K562 (cell line): ENCODE results near the gene MPST. TPM values are rescaled to one million over a fixed set of nuclear protein-coding genes. Genes with fewer than 3 reads are reported as not detected.

ENCODE experiments used
- ATAC-seq: fragments of 200-7000 bp; cut with Tn5 transposase; 3 replicates; pipeline ENCODE4 v1.9.1; 2020; ENCODE audit warnings: moderate library complexity
- BruUV-seq: library from RNA; stranded (reverse); fragments of 400-500 nt; replicated peaks from 2 replicates; lab custom pipeline; 2021; lab: Mats Ljungman, UMichigan
- CTCF ChIA-PET: fragments of 300-600 bp; formaldehyde crosslinking; extraction: SDS; loops from one replicate; lab custom pipeline; 2021; ENCODE audit warnings: low intra/inter-chr PET ratio; lab: Yijun Ruan, JAX
- POLR2A ChIA-PET: fragments of 300-600, 350-650 bp; sonication (Branson Sonifier 250); formaldehyde crosslinking; extraction: SDS; loops from one replicate; lab custom pipeline; 2021; ENCODE audit warnings: antibody characterized with exemption, inconsistent platforms; lab: Yijun Ruan, JAX
- DNase-seq, 4 experiments: peaks; one replicate each; pipeline versions ENCODE4 v3.0.0 to v3.0.0-alpha.2; 2011 to 2018; ENCODE audit warnings: low spot score in 3 of 4, mixed read lengths in 3 of 4; ENCODE audit errors: extremely low read depth in 1 of 4
- FAIRE-seq: peaks from 2 replicates; lab custom pipeline; 2011; peaks lifted over from hg19 to GRCh38; lab: Jason Lieb, UNC
- H2AFZ ChIP-seq: 2 replicates; pipeline ENCODE4 v1.6.0; 2011; ENCODE audit warnings: low read depth, low read length, control low read depth, inconsistent platforms
- H3K27ac ChIP-seq: fragments of 200-600 bp; 3 replicates; pipeline ENCODE4 v1.8.0; 2011; ENCODE audit warnings: low read depth, mild to moderate bottlenecking, control low read depth, inconsistent platforms, low read length, moderate library complexity, mixed read lengths; ENCODE audit errors: extremely low read depth
- H3K27me3 ChIP-seq, 2 experiments: fragments of 300-600 bp in 1 of 2; 2 replicates in 1 of 2; 3 replicates in 1 of 2; pipeline versions ENCODE4 v1.6.0 to v1.8.0; 2011; ENCODE audit warnings: inconsistent platforms in 2 of 2, low read length in 2 of 2, mild to moderate bottlenecking in 1 of 2, mixed read lengths in 1 of 2, moderate library complexity in 1 of 2; ENCODE audit not compliant: control insufficient read depth in 2 of 2, insufficient read depth in 2 of 2
- H3K36me3 ChIP-seq: fragments of 300-600 bp; 3 replicates; pipeline ENCODE4 v1.8.0; 2011; ENCODE audit warnings: mild to moderate bottlenecking, low read length, inconsistent platforms; ENCODE audit not compliant: control insufficient read depth, insufficient read depth
- H3K4me1 ChIP-seq, 2 experiments: fragments of 200-600 bp in 1 of 2; replicated peaks in 1 of 2; 2 replicates in 1 of 2; 3 replicates in 1 of 2; pipeline versions ENCODE4 v1.5.1 to v1.8.0; 2011; ENCODE audit warnings: inconsistent platforms in 2 of 2, low read length in 2 of 2, mild to moderate bottlenecking in 1 of 2, mixed read lengths in 1 of 2, moderate library complexity in 1 of 2; ENCODE audit not compliant: control insufficient read depth in 2 of 2, insufficient read depth in 2 of 2
- H3K4me2 ChIP-seq: 2 replicates; pipeline ENCODE4 v1.6.1; 2011; ENCODE audit warnings: low read length, control low read depth, inconsistent platforms, mixed read lengths; ENCODE audit not compliant: insufficient read depth
- H3K4me3 ChIP-seq: fragments of 200-600 bp; sonication (generic), shearing (Covaris generic); 2 replicates; pipeline ENCODE4 v1.5.1; 2016; ENCODE audit warnings: control low read depth, inconsistent platforms
- H3K79me2 ChIP-seq: fragments of 200-600 bp; 3 replicates; pipeline ENCODE4 v1.8.0; 2011; ENCODE audit warnings: low read length, inconsistent platforms; ENCODE audit not compliant: control insufficient read depth, insufficient read depth
- H3K9ac ChIP-seq, 2 experiments: 2 replicates each; pipeline versions ENCODE4 v1.6.0 to v1.6.1; 2011; ENCODE audit warnings: low read depth in 2 of 2, low read length in 2 of 2, control low read depth in 1 of 2, inconsistent platforms in 1 of 2, mild to moderate bottlenecking in 1 of 2, mixed read lengths in 1 of 2; ENCODE audit not compliant: insufficient read depth in 1 of 2
- H3K9me1 ChIP-seq: one replicate; pipeline ENCODE4 v1.6.0; 2011; ENCODE audit warnings: inconsistent platforms, mild to moderate bottlenecking, low read length, moderate library complexity; ENCODE audit not compliant: control insufficient read depth, insufficient read depth
- H3K9me3 ChIP-seq: replicated peaks from 2 replicates; pipeline ENCODE4 v1.5.1; 2011; ENCODE audit warnings: low read depth, low read length, inconsistent platforms; ENCODE audit not compliant: control insufficient read depth, insufficient read depth
- H4K20me1 ChIP-seq: replicated peaks from 2 replicates; pipeline ENCODE4 v1.6.1; 2011; ENCODE audit warnings: low read length, inconsistent platforms, mixed read lengths; ENCODE audit not compliant: control insufficient read depth, insufficient read depth
- COPS2 ChIP-seq: fragments of 450-650 bp; conservative IDR thresholded peaks from 2 replicates; pipeline ENCODE4 v1.6.1; 2016; ENCODE audit warnings: mild to moderate bottlenecking, moderate library complexity
- NR2C1 ChIP-seq, 2 experiments: fragments of 450-650 bp; IDR thresholded peaks; 2 replicates each; pipeline ENCODE4 v1.6.1; 2017; ENCODE audit warnings: mild to moderate bottlenecking in 2 of 2, antibody characterized with exemption in 1 of 2, inconsistent platforms in 1 of 2, missing compliant biosample characterization in 1 of 2, missing genetic modification characterization in 1 of 2
- POLR2AphosphoS5 ChIP-seq: IDR thresholded peaks from 2 replicates; pipeline ENCODE4 v1.6.1; 2011; ENCODE audit warnings: mild to moderate bottlenecking, low read depth, low read length, moderate library complexity; ENCODE audit not compliant: control insufficient read depth, insufficient read depth
- POLR3G ChIP-seq: IDR thresholded peaks from 2 replicates; pipeline ENCODE4 v1.6.1; 2011; ENCODE audit not compliant: insufficient read length, insufficient replicate concordance; ENCODE audit errors: extremely low read depth
- RBM15 ChIP-seq: fragments of 200-400 bp; formaldehyde crosslinking; IDR thresholded peaks from 2 replicates; pipeline ENCODE4 v1.6.1; 2018; ENCODE audit warnings: mild to moderate bottlenecking, low read length, moderate library complexity; ENCODE audit not compliant: insufficient read depth
- SAFB ChIP-seq: fragments of 200-400 bp; formaldehyde crosslinking; IDR thresholded peaks from 2 replicates; pipeline ENCODE4 v1.6.1; 2017; ENCODE audit warnings: low read depth, low read length, borderline replicate concordance
- SMARCA4 ChIP-seq: fragments of 450-650 bp; IDR thresholded peaks from 2 replicates; pipeline ENCODE4 v1.6.1; 2016
- STAT6 ChIP-seq: sonication (generic); formaldehyde crosslinking; IDR thresholded peaks from 2 replicates; pipeline ENCODE4 v1.8.1; 2023; ENCODE audit warnings: mild to moderate bottlenecking, missing genetic modification reagents
- TBL1XR1 ChIP-seq, 2 experiments: IDR thresholded peaks; 2 replicates each; pipeline ENCODE4 v1.6.1; 2012; ENCODE audit warnings: improper control_type of control experiment in 2 of 2, low read length in 2 of 2, mild to moderate bottlenecking in 1 of 2
- WGBS: fragments of 100-300 bp; shearing (Covaris generic); methylation state at CpG from one replicate; pipeline ENCODE4 v1.1.6; 2016; ENCODE audit warnings: low coverage, mixed read lengths; ENCODE audit not compliant: insufficient coverage; ENCODE audit errors: missing lambda C conversion rate; 5-methylcytosine and 5-hydroxymethylcytosine counted together
- in situ Hi-C: fragments of 300-500 bp; cut with MboI; formaldehyde crosslinking; loops from 4 replicates; pipeline ENCODE4 v1.15.0; 2018; ENCODE audit warnings: inconsistent platforms, mixed read lengths
- intact Hi-C: fragments of 100-400 bp; cut with micrococcal nuclease; formaldehyde crosslinking; loops from 2 replicates; pipeline ENCODE4 v1.14.2; 2022
- polyA plus RNA-seq, 8 experiments: library from polyadenylated mRNA; depleted of rRNA in 4 of 8; stranded (reverse) in 5 of 8; unstranded in 3 of 8; fragments of >200 nt; fragmentation: Nextera tagmentation in 2 of 8; fragmentation: Illumina TruSeq in 1 of 8; extraction: Ambion mirVana in 2 of 8; extraction: Trizol in 1 of 8; gene quantifications; 2 replicates each; pipeline versions ENCODE4 v1.2.1 to v1.2.3, GENCODE V29; 2011 to 2014; ENCODE audit warnings: inconsistent platforms in 1 of 8, missing spikeins in 1 of 8
- total RNA-seq, 7 experiments: library from RNA; depleted of rRNA in 6 of 7; stranded (reverse); fragments of >200 nt in 6 of 7; fragmentation: Illumina TruSeq in 2 of 7; extraction: Trizol in 2 of 7; gene quantifications; 2 replicates each; pipeline versions ENCODE4 v1.2.1 to v1.2.3, GENCODE V29; 2011 to 2021; ENCODE audit warnings: low replicate concordance in 1 of 7
- TF ChIP-seq, protein P1 (sequence below), 2 experiments: fragments of 450-650 bp; IDR thresholded peaks; 2 replicates each; pipeline ENCODE4 v1.6.1; 2016
- TF ChIP-seq, protein P2 (sequence below): sonication (generic); formaldehyde crosslinking; IDR thresholded peaks from 2 replicates; pipeline ENCODE4 v1.8.0; 2022; ENCODE audit warnings: missing genetic modification reagents, mild to moderate bottlenecking, borderline replicate concordance
- TF ChIP-seq, protein P3 (sequence below), 2 experiments: fragments of 200-800 bp in 1 of 2; sonication (Bioruptor generic) in 1 of 2; sonication (generic) in 1 of 2; formaldehyde crosslinking in 1 of 2; IDR thresholded peaks in 1 of 2; conservative IDR thresholded peaks in 1 of 2; 2 replicates each; pipeline versions ENCODE4 v1.5.0 to v1.6.1; 2016 to 2020; ENCODE audit warnings: missing compliant biosample characterization in 1 of 2, missing genetic modification characterization in 1 of 2, missing genetic modification reagents in 1 of 2
- TF ChIP-seq, protein P4 (sequence below), 2 experiments: fragments of 450-650 bp; conservative IDR thresholded peaks; 2 replicates each; pipeline ENCODE4 v1.6.1; 2017; ENCODE audit warnings: mild to moderate bottlenecking in 2 of 2, moderate library complexity in 2 of 2

MPST gene
- total and polyA plus RNA-seq, 9 of the 15 experiments (the other 6 are each of a cell fraction or from before 2014, with no cell fraction given) = 0.65 to 104 (median 24.3) TPM

- Histone ChIP-seq H3K9me1 (no peaks in the 10 kb centered on the region), H3K4me1 (no peaks in the 10 kb centered on the region; a peak in 1 of 5 replicates), H3K9me3 (no peaks in the 10 kb centered on the region), H3K36me3 (no peaks in the 10 kb centered on the region), H3K4me2 (no peak overlapping the region), H3K27ac (no peak overlapping the region), H3K4me3 (no peak overlapping the region), H2AFZ (no peak overlapping the region), H3K27me3 (peaks cover 4 to 61% of the 10 kb centered on the region in 2 experiments; a peak in 4 of 5 replicates), H4K20me1 (no peaks in the 10 kb centered on the region; the same call in 1 of the 2 replicates), H3K9ac (no peak overlapping the region), H3K79me2 (no peaks in the 10 kb centered on the region)
- in situ Hi-C loops = no loop called here
- CTCF ChIA-PET = no interaction called here
- ATAC-seq (no peak), FAIRE-seq (no peak), DNase-seq (no peak)
- BruUV-seq = no TSS peak
- intact Hi-C loops = no loop called here
- WGBS = 0% methylated on average over 1 of the region's 9 CpGs
- POLR2A ChIA-PET = interaction anchor here (1.3 kb wide), 1 partner anchor 11 kb away, joined by 4 read pairs; no protein-coding TSS in a partner anchor
- TF ChIP-seq, protein P1, sequence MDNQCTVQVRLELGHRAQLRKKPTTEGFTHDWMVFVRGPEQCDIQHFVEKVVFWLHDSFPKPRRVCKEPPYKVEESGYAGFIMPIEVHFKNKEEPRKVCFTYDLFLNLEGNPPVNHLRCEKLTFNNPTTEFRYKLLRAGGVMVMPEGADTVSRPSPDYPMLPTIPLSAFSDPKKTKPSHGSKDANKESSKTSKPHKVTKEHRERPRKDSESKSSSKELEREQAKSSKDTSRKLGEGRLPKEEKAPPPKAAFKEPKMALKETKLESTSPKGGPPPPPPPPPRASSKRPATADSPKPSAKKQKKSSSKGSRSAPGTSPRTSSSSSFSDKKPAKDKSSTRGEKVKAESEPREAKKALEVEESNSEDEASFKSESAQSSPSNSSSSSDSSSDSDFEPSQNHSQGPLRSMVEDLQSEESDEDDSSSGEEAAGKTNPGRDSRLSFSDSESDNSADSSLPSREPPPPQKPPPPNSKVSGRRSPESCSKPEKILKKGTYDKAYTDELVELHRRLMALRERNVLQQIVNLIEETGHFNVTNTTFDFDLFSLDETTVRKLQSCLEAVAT (IDR thresholded peaks at IDR 0.05) = no peak
- TF ChIP-seq STAT6 (CRISPR knock-in tag) (no peak), POLR2AphosphoS5 (no peak), NR2C1 (IDR thresholded peaks at IDR 0.05) (no peak), NR2C1 (tag; IDR thresholded peaks at IDR 0.05) (no peak), SMARCA4 (no peak), RBM15 (no peak), SAFB (no peak), POLR3G (no peak), COPS2 (no peak), TBL1XR1 (IDR thresholded peaks at IDR 0.05; ENCODE audit: low read length in 2 of 2) (no peak)
- TF ChIP-seq, protein P2, sequence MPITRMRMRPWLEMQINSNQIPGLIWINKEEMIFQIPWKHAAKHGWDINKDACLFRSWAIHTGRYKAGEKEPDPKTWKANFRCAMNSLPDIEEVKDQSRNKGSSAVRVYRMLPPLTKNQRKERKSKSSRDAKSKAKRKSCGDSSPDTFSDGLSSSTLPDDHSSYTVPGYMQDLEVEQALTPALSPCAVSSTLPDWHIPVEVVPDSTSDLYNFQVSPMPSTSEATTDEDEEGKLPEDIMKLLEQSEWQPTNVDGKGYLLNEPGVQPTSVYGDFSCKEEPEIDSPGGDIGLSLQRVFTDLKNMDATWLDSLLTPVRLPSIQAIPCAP (CRISPR knock-in tag) = no peak
- TF ChIP-seq, protein P3, sequence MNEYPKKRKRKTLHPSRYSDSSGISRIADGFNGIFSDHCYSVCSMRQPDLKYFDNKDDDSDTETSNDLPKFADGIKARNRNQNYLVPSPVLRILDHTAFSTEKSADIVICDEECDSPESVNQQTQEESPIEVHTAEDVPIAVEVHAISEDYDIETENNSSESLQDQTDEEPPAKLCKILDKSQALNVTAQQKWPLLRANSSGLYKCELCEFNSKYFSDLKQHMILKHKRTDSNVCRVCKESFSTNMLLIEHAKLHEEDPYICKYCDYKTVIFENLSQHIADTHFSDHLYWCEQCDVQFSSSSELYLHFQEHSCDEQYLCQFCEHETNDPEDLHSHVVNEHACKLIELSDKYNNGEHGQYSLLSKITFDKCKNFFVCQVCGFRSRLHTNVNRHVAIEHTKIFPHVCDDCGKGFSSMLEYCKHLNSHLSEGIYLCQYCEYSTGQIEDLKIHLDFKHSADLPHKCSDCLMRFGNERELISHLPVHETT (CRISPR knock-in tag; conservative IDR thresholded peaks at IDR 0.05 in 1 of 2, IDR thresholded peaks at IDR 0.05 in 1 of 2) = no peak
- TF ChIP-seq, protein P4, sequence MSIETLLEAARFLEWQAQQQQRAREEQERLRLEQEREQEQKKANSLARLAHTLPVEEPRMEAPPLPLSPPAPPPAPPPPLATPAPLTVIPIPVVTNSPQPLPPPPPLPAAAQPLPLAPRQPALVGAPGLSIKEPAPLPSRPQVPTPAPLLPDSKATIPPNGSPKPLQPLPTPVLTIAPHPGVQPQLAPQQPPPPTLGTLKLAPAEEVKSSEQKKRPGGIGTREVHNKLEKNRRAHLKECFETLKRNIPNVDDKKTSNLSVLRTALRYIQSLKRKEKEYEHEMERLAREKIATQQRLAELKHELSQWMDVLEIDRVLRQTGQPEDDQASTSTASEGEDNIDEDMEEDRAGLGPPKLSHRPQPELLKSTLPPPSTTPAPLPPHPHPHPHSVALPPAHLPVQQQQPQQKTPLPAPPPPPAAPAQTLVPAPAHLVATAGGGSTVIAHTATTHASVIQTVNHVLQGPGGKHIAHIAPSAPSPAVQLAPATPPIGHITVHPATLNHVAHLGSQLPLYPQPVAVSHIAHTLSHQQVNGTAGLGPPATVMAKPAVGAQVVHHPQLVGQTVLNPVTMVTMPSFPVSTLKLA (conservative IDR thresholded peaks at IDR 0.05) = no peak
Observed at GRCh38 chr22:37065961-37066360, 46.4 kb downstream of the MPST start.
